Measurements from ENCODE around the gene ALAS1. TPM values are rescaled to one million over a fixed set of nuclear protein-coding genes. Genes with fewer than 3 reads are reported as not detected.
"Not testable (repeated sequence)": the region's sequence is repeated elsewhere in the genome, so short reads cannot be mapped to it uniquely, and the experiment has no call there.

Gene ALAS1
- total RNA-seq, 1 experiment from 2014 or later = 71.2 TPM

- DNase-seq = peak in 1 of 2 experiments; percentile 73
- BruUV-seq (replicated peaks) = no TSS peak
- intact Hi-C loops (cut with micrococcal nuclease; ENCODE audit: unreplicated experiment) = loop anchor here (2.0 kb wide), 1 partner anchor 40 kb away; no protein-coding TSS in a partner anchor
- H3K27me3 ChIP-seq (ENCODE audit: insufficient read depth, low read depth) = no peaks in the 10 kb centered on the region
- H3K9me2 ChIP-seq (ENCODE audit: insufficient read depth) = no peaks in the 10 kb centered on the region
- no peak overlapping the region for H2AFZ ChIP-seq
- TF ChIP-seq CTCF (conservative IDR thresholded peaks at IDR 0.05) (no peak), EZH2 (IDR thresholded peaks at IDR 0.05; ENCODE audit: low read depth) (no peak)
- no peak overlapping the region for H3K27ac ChIP-seq
- H4K20me1 ChIP-seq (ENCODE audit: insufficient read depth) = no peaks in the 10 kb centered on the region
- H3K4me3 ChIP-seq = no peak overlapping the region
- H3F3A ChIP-seq (ENCODE audit: insufficient read depth, low read depth) = no peaks in the 10 kb centered on the region; the same call in none of the 2 replicates
- H3K36me3 ChIP-seq (ENCODE audit: low read depth) = no peaks in the 10 kb centered on the region
- no peaks in the 10 kb centered on the region for H3K79me2 ChIP-seq (ENCODE audit: low read depth)
- peaks cover 18% of the 10 kb centered on the region for H3K4me1 ChIP-seq (replicated peaks; ENCODE audit: insufficient read depth)
- CTCF ChIA-PET = no interaction called here
- no peaks in the 10 kb centered on the region for H3K9me3 ChIP-seq (ENCODE audit: insufficient read depth, low read depth)
- H3K4me2 ChIP-seq = no peak overlapping the region
- POLR2A ChIA-PET (ENCODE audit: unreplicated experiment) = interaction anchor here (0.7 kb wide), 1 partner anchor 28 kb away, joined by 4 read pairs; no protein-coding TSS in a partner anchor
Observed at GRCh38 chr3:52176951-52177700, 20.8 kb upstream of the ALAS1 start.

- Histone ChIP-seq H4K20me1 (ENCODE audit: insufficient read depth) (no peaks in the 10 kb centered on the region), H3K4me3 (no peak overlapping the region), H3K4me2 (no peak overlapping the region), H3K36me3 (ENCODE audit: low read depth) (no peaks in the 10 kb centered on the region), H3K79me2 (ENCODE audit: low read depth) (no peaks in the 10 kb centered on the region), H3K9me3 (ENCODE audit: insufficient read depth, low read depth) (no peaks in the 10 kb centered on the region), H3K4me1 (replicated peaks; ENCODE audit: insufficient read depth) (peaks cover 17% of the 10 kb centered on the region), H3K9me2 (ENCODE audit: insufficient read depth) (no peaks in the 10 kb centered on the region), H3F3A (ENCODE audit: insufficient read depth, low read depth) (no peaks in the 10 kb centered on the region; the same call in none of the 2 replicates), H3K27ac (no peak overlapping the region), H3K27me3 (ENCODE audit: insufficient read depth, low read depth) (no peaks in the 10 kb centered on the region), H2AFZ (no peak overlapping the region)
- intact Hi-C loops (cut with micrococcal nuclease; ENCODE audit: unreplicated experiment) = loop anchor here (2.0 kb wide), 1 partner anchor 39 kb away; no protein-coding TSS in a partner anchor
- no peak for TF ChIP-seq CTCF (conservative IDR thresholded peaks at IDR 0.05)
- no peak for TF ChIP-seq EZH2 (IDR thresholded peaks at IDR 0.05; ENCODE audit: low read depth)
- BruUV-seq (replicated peaks) = no TSS peak
- peak in 1 of 2 experiments; percentile 27 for DNase-seq
- POLR2A ChIA-PET (ENCODE audit: unreplicated experiment) = no interaction called here
- CTCF ChIA-PET = no interaction called here
Observed at GRCh38 chr3:52177701-52178042, 20.3 kb upstream of the ALAS1 start.

- CTCF ChIA-PET = interaction anchor here (0.7 kb wide), 1 partner anchor 237 kb away, joined by 3 read pairs; the partner anchor contains the start of gene RRP9
- H3K9me2 ChIP-seq (ENCODE audit: insufficient read depth); BruUV-seq (replicated peaks); H3K36me3 ChIP-seq (ENCODE audit: low read depth); H2AFZ ChIP-seq; intact Hi-C loops (cut with micrococcal nuclease; ENCODE audit: unreplicated experiment); H3K27me3 ChIP-seq (ENCODE audit: insufficient read depth, low read depth); H3K9me3 ChIP-seq (ENCODE audit: insufficient read depth, low read depth); H3K4me2 ChIP-seq; H4K20me1 ChIP-seq (ENCODE audit: insufficient read depth); H3F3A ChIP-seq (ENCODE audit: insufficient read depth, low read depth); H3K27ac ChIP-seq; H3K79me2 ChIP-seq (ENCODE audit: low read depth); DNase-seq; H3K4me3 ChIP-seq: not testable (repeated sequence)
- H3K4me1 ChIP-seq (replicated peaks; ENCODE audit: insufficient read depth) = peaks cover 17% of the 10 kb centered on the region
- POLR2A ChIA-PET (ENCODE audit: unreplicated experiment) = interaction anchor here (0.5 to 0.7 kb wide), 2 partner anchors 21 to 838 kb away, joined by 6 to 9 read pairs; no protein-coding TSS in a partner anchor
Observed at GRCh38 chr3:52178126-52178525, 19.8 kb upstream of the ALAS1 start.

Measured in PC-9 (cell line).